OCI-LY7 (cell line): ENCODE data around the gene BCAN. TPM values are rescaled to one million over a fixed set of nuclear protein-coding genes. Genes with fewer than 3 reads are reported as not detected.
"Not testable (repeated sequence)": the region's sequence is repeated elsewhere in the genome, so short reads cannot be mapped to it uniquely, and the experiment has no call there.

Source experiments
- BruUV-seq: library from RNA; stranded (reverse); fragments of 400-500 nt; replicated peaks from 2 replicates; lab custom pipeline; 2021; lab: Mats Ljungman, UMichigan
- CTCF ChIA-PET: fragments of 300-600 bp; sonication (Branson Sonifier 250); formaldehyde crosslinking; loops from one replicate; lab custom pipeline; 2022; ENCODE audit warnings: antibody characterized with exemption; ENCODE audit not compliant: unreplicated experiment; lab: Charles Lee
- POLR2A ChIA-PET: fragments of 300-600 bp; sonication (Branson Sonifier 250); formaldehyde crosslinking; loops from one replicate; lab custom pipeline; 2022; ENCODE audit warnings: antibody characterized with exemption; lab: Charles Lee
- DNase-seq: peaks from one replicate; pipeline ENCODE4 v3.0.0-alpha.2; 2015; ENCODE audit warnings: low spot score
- H2AFZ ChIP-seq: fragments of 200-600 bp; sonication (generic), shearing (Covaris generic); 2 replicates; pipeline ENCODE4 v1.6.1; 2014; ENCODE audit warnings: mild to moderate bottlenecking, antibody characterized with exemption, low read length, moderate library complexity
- H3K27ac ChIP-seq: fragments of 200-600 bp; sonication (generic); 2 replicates; pipeline ENCODE4 v1.5.1; 2014; ENCODE audit warnings: mixed run types, low read depth, mild to moderate bottlenecking, moderate library complexity, low read length, inconsistent platforms; ENCODE audit not compliant: poor library complexity, severe bottlenecking
- H3K36me3 ChIP-seq: fragments of 200-600 bp; sonication (generic); 2 replicates; pipeline ENCODE4 v1.6.1; 2014; ENCODE audit warnings: mild to moderate bottlenecking, antibody characterized with exemption, low read length, moderate library complexity, mixed read lengths; ENCODE audit not compliant: insufficient read depth
- H3K4me1 ChIP-seq: fragments of 200-600 bp; sonication (generic); 2 replicates; pipeline ENCODE4 v1.5.1; 2014; ENCODE audit warnings: mild to moderate bottlenecking, low read length; ENCODE audit not compliant: insufficient read depth, poor library complexity, severe bottlenecking
- H3K4me2 ChIP-seq: fragments of 200-600 bp; sonication (generic); 2 replicates; pipeline ENCODE4 v1.6.1; 2014; ENCODE audit warnings: mild to moderate bottlenecking, low read length
- H3K4me3 ChIP-seq: fragments of 200-600 bp; sonication (generic); 2 replicates; pipeline ENCODE4 v1.5.1; 2014; ENCODE audit warnings: mild to moderate bottlenecking, low read depth, low read length; ENCODE audit not compliant: poor library complexity, severe bottlenecking
- H3K79me2 ChIP-seq: fragments of 200-600 bp; sonication (generic); 2 replicates; pipeline ENCODE4 v1.6.1; 2016; ENCODE audit warnings: low read depth, mild to moderate bottlenecking, low read length, moderate library complexity, mixed read lengths; ENCODE audit not compliant: insufficient read depth
- H3K9me2 ChIP-seq: fragments of 200-600 bp; sonication (generic); 2 replicates; pipeline ENCODE4 v1.6.1; 2016; ENCODE audit warnings: mild to moderate bottlenecking, low read length, mixed read lengths; ENCODE audit not compliant: insufficient read depth
- H3K9me3 ChIP-seq: fragments of 200-600 bp; sonication (generic); 2 replicates; pipeline ENCODE4 v1.6.1; 2014; ENCODE audit warnings: mild to moderate bottlenecking, mixed run types, low read length, mixed read lengths
- H4K20me1 ChIP-seq: fragments of 200-600 bp; sonication (generic); 2 replicates; pipeline ENCODE4 v1.6.1; 2014; ENCODE audit warnings: mild to moderate bottlenecking, antibody characterized with exemption, low read length, moderate library complexity, mixed read lengths; ENCODE audit not compliant: insufficient read depth
- CTCF ChIP-seq: fragments of 200-600 bp; sonication (generic); conservative IDR thresholded peaks from 2 replicates; pipeline ENCODE4 v1.5.1; 2014; ENCODE audit warnings: mild to moderate bottlenecking, antibody characterized with exemption, low read length, moderate library complexity, mixed read lengths
- EZH2phosphoT487 ChIP-seq: fragments of 200-600 bp; sonication (generic); IDR thresholded peaks from 2 replicates; pipeline ENCODE4 v1.6.1; 2018; ENCODE audit warnings: low read depth, borderline replicate concordance, mild to moderate bottlenecking, mixed run types, antibody characterized with exemption, low read length, moderate library complexity, mixed read lengths
- intact Hi-C: fragments of 100-400 bp; cut with micrococcal nuclease; formaldehyde crosslinking; loops from one replicate; pipeline ENCODE4 v1.10.0; 2022; ENCODE audit not compliant: unreplicated experiment
- total RNA-seq, 2 experiments: library from RNA; depleted of rRNA in 1 of 2; stranded (reverse); fragments of >200 nt in 1 of 2; shearing (Covaris generic) in 1 of 2; gene quantifications; 2 replicates each; pipeline ENCODE4 v1.2.3, GENCODE V29; 2014 to 2022

Gene BCAN
- total RNA-seq, 2 experiments from 2014 or later, result not detected

GRCh38 chr1:156608036-156608674 lies 33.8 kb upstream of the BCAN start:
- H3K4me1 ChIP-seq, result peaks cover 25% of the 10 kb centered on the region
- TF ChIP-seq CTCF (peak; percentile 91), EZH2phosphoT487 (no peak)
- H3K79me2 ChIP-seq, result no peaks in the 10 kb centered on the region
- ChIA-PET CTCF (interaction anchor here (1.0 kb wide), 3 partner anchors 9 to 17 kb away, joined by 3 to 4 read pairs (median 3); no protein-coding TSS in a partner anchor), POLR2A (interaction anchor here (0.9 kb wide), 2 partner anchors 17 to 162 kb away, joined by 3 read pairs; partner anchors contain the start of gene NAXE)
- no peaks in the 10 kb centered on the region for H3K36me3 ChIP-seq
- H4K20me1 ChIP-seq, result no peaks in the 10 kb centered on the region
- no peaks in the 10 kb centered on the region for H3K9me2 ChIP-seq
- no TSS peak for BruUV-seq
- H3K4me3 ChIP-seq, result no peak overlapping the region
- H2AFZ ChIP-seq, result no peak overlapping the region
- no peak overlapping the region for H3K27ac ChIP-seq
- intact Hi-C loops, result loop anchor here (1.0 to 2.0 kb wide), 5 partner anchors 24 to 223 kb away; no protein-coding TSS in a partner anchor
- peak overlapping the region; percentile 19 for H3K4me2 ChIP-seq
- no peaks in the 10 kb centered on the region for H3K9me3 ChIP-seq
- DNase-seq, result peak; percentile 87

DNA sequence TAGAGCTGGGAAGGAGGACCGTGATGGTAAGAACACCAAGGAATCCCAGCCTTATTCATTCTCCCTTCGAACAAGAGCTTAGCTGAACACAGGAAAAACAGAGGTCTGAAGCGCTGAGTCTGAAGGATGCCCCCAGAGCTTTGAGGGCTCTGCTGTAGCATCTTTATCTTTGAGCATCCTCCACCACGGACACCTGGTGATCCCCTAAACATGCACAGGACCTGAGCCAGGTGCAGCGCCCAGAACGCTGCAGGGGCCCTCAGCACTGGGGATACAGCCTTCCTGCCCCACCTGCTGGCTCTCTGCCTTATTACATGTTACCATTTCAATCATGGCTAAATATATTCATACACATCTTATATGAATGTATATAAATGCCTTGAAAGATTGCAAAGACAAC lies 32.9 kb upstream of the BCAN start:
- no peaks in the 10 kb centered on the region for H4K20me1 ChIP-seq
- no peak overlapping the region for H3K4me3 ChIP-seq
- no peak overlapping the region for H2AFZ ChIP-seq
- BruUV-seq, result no TSS peak
- no peaks in the 10 kb centered on the region for H3K9me2 ChIP-seq
- DNase-seq, result peak; percentile 78
- peak overlapping the region; percentile 19 for H3K4me2 ChIP-seq
- TF ChIP-seq EZH2phosphoT487 (no peak), CTCF (peak; percentile 92)
- no peaks in the 10 kb centered on the region for H3K79me2 ChIP-seq
- ChIA-PET POLR2A (interaction anchor here (0.9 kb wide), 2 partner anchors 18 to 163 kb away, joined by 3 read pairs; partner anchors contain the start of gene NAXE), CTCF (interaction anchor here (1.0 kb wide), 2 partner anchors 10 to 11 kb away, joined by 3 to 4 read pairs; no protein-coding TSS in a partner anchor)
- peaks cover 24% of the 10 kb centered on the region for H3K4me1 ChIP-seq
- H3K27ac ChIP-seq, result no peak overlapping the region
- H3K9me3 ChIP-seq, result no peaks in the 10 kb centered on the region
- no peaks in the 10 kb centered on the region for H3K36me3 ChIP-seq
- intact Hi-C loops, result loop anchor here (1.0 to 2.0 kb wide), 5 partner anchors 25 to 224 kb away; no protein-coding TSS in a partner anchor

DNA sequence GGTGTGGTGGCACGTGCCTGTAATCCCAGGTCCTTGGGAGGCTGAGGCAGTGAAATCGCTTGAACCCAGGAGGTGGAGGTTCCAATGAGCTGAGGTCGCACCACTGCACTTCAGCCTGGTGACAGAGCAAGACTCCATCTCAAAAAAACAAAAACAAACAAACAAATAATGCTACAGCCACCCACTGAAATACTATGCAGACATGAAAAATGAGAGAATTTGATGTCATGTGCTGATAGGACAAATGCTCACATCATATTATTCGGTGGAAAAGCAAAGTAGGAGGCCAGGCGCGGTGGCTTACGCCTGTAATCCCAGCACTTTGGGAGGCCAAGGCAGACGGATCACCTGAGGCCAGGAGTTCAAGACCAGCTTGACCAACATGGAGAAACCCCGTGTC lies 31.8 kb upstream of the BCAN start:
- H3K36me3 ChIP-seq, intact Hi-C loops, H3K4me3 ChIP-seq, BruUV-seq, H3K4me2 ChIP-seq, H3K9me2 ChIP-seq, H4K20me1 ChIP-seq, H3K9me3 ChIP-seq, H3K79me2 ChIP-seq, POLR2A ChIA-PET, H2AFZ ChIP-seq, DNase-seq, CTCF ChIA-PET, H3K27ac ChIP-seq: not testable (repeated sequence)
- peaks cover 24% of the 10 kb centered on the region for H3K4me1 ChIP-seq
